Neural cell (in vitro differentiated cells): ENCODE measurements around the gene HACD3. TPM values are rescaled to one million over a fixed set of nuclear protein-coding genes. Genes with fewer than 3 reads are reported as not detected.

Experiments
- H2AFZ ChIP-seq: fragments of 200-600, 300-800 bp; sonication (generic), shearing (Covaris generic); 2 replicates; pipeline ENCODE4 v1.6.0; 2014; ENCODE audit warnings: low read depth, mild to moderate bottlenecking, antibody characterized with exemption, low read length, moderate library complexity
- H3F3A ChIP-seq: fragments of 200-600 bp; shearing (Covaris generic); 2 replicates; pipeline ENCODE4 v1.6.1; 2016; ENCODE audit warnings: mild to moderate bottlenecking, moderate library complexity, mixed read lengths, antibody characterized with exemption, low read length; ENCODE audit not compliant: insufficient read depth, poor library complexity, severe bottlenecking
- H3K27ac ChIP-seq: fragments of 200-600, 300-800 bp; sonication (generic), shearing (Covaris generic); 2 replicates; pipeline ENCODE4 v1.5.1; 2014; ENCODE audit warnings: mild to moderate bottlenecking, low read length, moderate library complexity
- H3K27me3 ChIP-seq: fragments of 300-800, 200-600 bp; sonication (generic), shearing (Covaris generic); 2 replicates; pipeline ENCODE4 v1.6.0; 2014; ENCODE audit warnings: mild to moderate bottlenecking, low read depth, low read length, moderate library complexity; ENCODE audit not compliant: insufficient read depth
- H3K36me3 ChIP-seq: fragments of 300-800, 200-600 bp; sonication (generic), shearing (Covaris generic); 2 replicates; pipeline ENCODE4 v1.5.1; 2014; ENCODE audit warnings: mild to moderate bottlenecking, antibody characterized with exemption, low read length, moderate library complexity; ENCODE audit not compliant: insufficient read depth
- H3K4me2 ChIP-seq: fragments of 300-800, 200-600 bp; sonication (generic), shearing (Covaris generic); 2 replicates; pipeline ENCODE4 v1.6.0; 2014; ENCODE audit warnings: mild to moderate bottlenecking, low read length
- H3K4me3 ChIP-seq: fragments of 300-800, 200-600 bp; sonication (generic), shearing (Covaris generic); 2 replicates; pipeline ENCODE4 v1.5.1; 2014; ENCODE audit warnings: mild to moderate bottlenecking, low read length, moderate library complexity
- H3K79me2 ChIP-seq: fragments of 200-600 bp; shearing (Covaris generic); replicated peaks from 2 replicates; pipeline ENCODE4 v1.6.0; 2014; ENCODE audit warnings: mild to moderate bottlenecking, low read length, moderate library complexity; ENCODE audit not compliant: insufficient read depth
- H3K9ac ChIP-seq: fragments of 300-800, 200-600 bp; sonication (generic), shearing (Covaris generic); 2 replicates; pipeline ENCODE4 v1.6.1; 2016; ENCODE audit warnings: mild to moderate bottlenecking, low read length, mixed read lengths
- H3K9me2 ChIP-seq: fragments of 200-600 bp; shearing (Covaris generic); 2 replicates; pipeline ENCODE4 v1.6.1; 2016; ENCODE audit warnings: mild to moderate bottlenecking, low read length, mixed read lengths; ENCODE audit not compliant: insufficient read depth
- H3K9me3 ChIP-seq: fragments of 200-600, 300-800 bp; sonication (generic), shearing (Covaris generic); 2 replicates; pipeline ENCODE4 v1.6.1; 2016; ENCODE audit warnings: mild to moderate bottlenecking, mixed run types, low read length, moderate library complexity, mixed read lengths
- H4K20me1 ChIP-seq: fragments of 200-600 bp; shearing (Covaris generic); 2 replicates; pipeline ENCODE4 v1.6.1; 2016; ENCODE audit warnings: mild to moderate bottlenecking, mixed run types; ENCODE audit not compliant: insufficient read depth
- CTCF ChIP-seq: fragments of 450-650 bp; IDR thresholded peaks from 2 replicates; pipeline ENCODE4 v1.5.1; 2014; ENCODE audit warnings: antibody characterized with exemption, mild to moderate bottlenecking, moderate library complexity; ENCODE audit not compliant: poor library complexity, severe bottlenecking
- EP300 ChIP-seq: fragments of 450-650 bp; conservative IDR thresholded peaks from 2 replicates; pipeline ENCODE4 v1.6.1; 2014; ENCODE audit warnings: antibody characterized with exemption, mild to moderate bottlenecking, moderate library complexity; ENCODE audit not compliant: poor library complexity, severe bottlenecking
- EZH2 ChIP-seq: fragments of 200-600, 300-800 bp; shearing (Covaris generic), sonication (generic); IDR thresholded peaks from 2 replicates; pipeline ENCODE4 v1.6.1; 2014; ENCODE audit warnings: antibody characterized with exemption, low read length, borderline replicate concordance, mild to moderate bottlenecking; ENCODE audit not compliant: insufficient read depth, poor library complexity, severe bottlenecking
- MXI1 ChIP-seq: fragments of 450-650 bp; conservative IDR thresholded peaks from 2 replicates; pipeline ENCODE4 v1.6.1; 2014; ENCODE audit warnings: antibody characterized with exemption, mild to moderate bottlenecking; ENCODE audit not compliant: poor library complexity, severe bottlenecking
- POLR2AphosphoS5 ChIP-seq: IDR thresholded peaks from 2 replicates; pipeline ENCODE4 v1.6.1; 2012
- RAD21 ChIP-seq: fragments of 450-650 bp; conservative IDR thresholded peaks from 2 replicates; pipeline ENCODE4 v1.6.1; 2014; ENCODE audit warnings: antibody characterized with exemption, mild to moderate bottlenecking, moderate library complexity
- SMC3 ChIP-seq: fragments of 450-650 bp; conservative IDR thresholded peaks from 2 replicates; pipeline ENCODE4 v1.6.1; 2014; ENCODE audit warnings: antibody characterized with exemption, mild to moderate bottlenecking, moderate library complexity; ENCODE audit not compliant: poor library complexity
- TAF1 ChIP-seq: IDR thresholded peaks from 2 replicates; pipeline ENCODE4 v1.6.1; 2012; ENCODE audit warnings: low read depth
- polyA plus RNA-seq: library from polyadenylated mRNA; depleted of rRNA; stranded (reverse); fragments of >200 nt; gene quantifications from 2 replicates; pipeline ENCODE4 v1.2.3, GENCODE V29; 2014
- TF ChIP-seq, protein P1 (sequence below): IDR thresholded peaks from 2 replicates; pipeline ENCODE4 v1.6.1; 2012; ENCODE audit warnings: borderline replicate concordance

The HACD3 gene
- polyA plus RNA-seq, 1 donor from 2014 or later, result 177 TPM

DNA sequence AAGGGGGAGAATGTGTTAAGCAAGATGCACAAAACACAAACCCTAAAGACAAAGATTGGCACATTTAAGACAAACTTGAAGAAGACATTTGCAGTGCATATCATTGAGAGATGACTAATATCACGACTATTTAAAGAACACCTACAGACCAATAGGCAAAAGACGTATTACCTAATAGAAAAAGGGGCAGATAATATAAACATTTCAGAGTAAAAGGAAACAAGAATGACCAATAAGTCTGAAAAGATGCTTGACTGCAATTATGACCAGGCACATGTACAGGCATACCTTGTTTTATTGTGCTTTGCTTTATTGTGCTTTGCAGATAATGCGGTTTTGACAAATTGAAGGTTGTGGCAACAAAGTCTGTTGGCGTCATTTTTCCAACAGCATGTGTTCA lies 4.9 kb downstream of the HACD3 start:
- no peaks in the 10 kb centered on the region for H3K36me3 ChIP-seq
- H3K9me2 ChIP-seq, result no peaks in the 10 kb centered on the region
- H4K20me1 ChIP-seq, result no peaks in the 10 kb centered on the region
- H3K9me3 ChIP-seq, result no peaks in the 10 kb centered on the region
- no peaks in the 10 kb centered on the region for H3F3A ChIP-seq
- no peak for TF ChIP-seq SMC3
- no peak for TF ChIP-seq TAF1
- TF ChIP-seq RAD21, result no peak
- TF ChIP-seq, protein P1, sequence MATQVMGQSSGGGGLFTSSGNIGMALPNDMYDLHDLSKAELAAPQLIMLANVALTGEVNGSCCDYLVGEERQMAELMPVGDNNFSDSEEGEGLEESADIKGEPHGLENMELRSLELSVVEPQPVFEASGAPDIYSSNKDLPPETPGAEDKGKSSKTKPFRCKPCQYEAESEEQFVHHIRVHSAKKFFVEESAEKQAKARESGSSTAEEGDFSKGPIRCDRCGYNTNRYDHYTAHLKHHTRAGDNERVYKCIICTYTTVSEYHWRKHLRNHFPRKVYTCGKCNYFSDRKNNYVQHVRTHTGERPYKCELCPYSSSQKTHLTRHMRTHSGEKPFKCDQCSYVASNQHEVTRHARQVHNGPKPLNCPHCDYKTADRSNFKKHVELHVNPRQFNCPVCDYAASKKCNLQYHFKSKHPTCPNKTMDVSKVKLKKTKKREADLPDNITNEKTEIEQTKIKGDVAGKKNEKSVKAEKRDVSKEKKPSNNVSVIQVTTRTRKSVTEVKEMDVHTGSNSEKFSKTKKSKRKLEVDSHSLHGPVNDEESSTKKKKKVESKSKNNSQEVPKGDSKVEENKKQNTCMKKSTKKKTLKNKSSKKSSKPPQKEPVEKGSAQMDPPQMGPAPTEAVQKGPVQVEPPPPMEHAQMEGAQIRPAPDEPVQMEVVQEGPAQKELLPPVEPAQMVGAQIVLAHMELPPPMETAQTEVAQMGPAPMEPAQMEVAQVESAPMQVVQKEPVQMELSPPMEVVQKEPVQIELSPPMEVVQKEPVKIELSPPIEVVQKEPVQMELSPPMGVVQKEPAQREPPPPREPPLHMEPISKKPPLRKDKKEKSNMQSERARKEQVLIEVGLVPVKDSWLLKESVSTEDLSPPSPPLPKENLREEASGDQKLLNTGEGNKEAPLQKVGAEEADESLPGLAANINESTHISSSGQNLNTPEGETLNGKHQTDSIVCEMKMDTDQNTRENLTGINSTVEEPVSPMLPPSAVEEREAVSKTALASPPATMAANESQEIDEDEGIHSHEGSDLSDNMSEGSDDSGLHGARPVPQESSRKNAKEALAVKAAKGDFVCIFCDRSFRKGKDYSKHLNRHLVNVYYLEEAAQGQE, result no peak
- no peak for TF ChIP-seq MXI1
- TF ChIP-seq CTCF, result no peak
- no peak for TF ChIP-seq POLR2AphosphoS5
- no peak for TF ChIP-seq EZH2
- no peak for TF ChIP-seq EP300
- no peak overlapping the region for H3K4me2 ChIP-seq
- no peak overlapping the region for H3K9ac ChIP-seq
- no peak overlapping the region for H2AFZ ChIP-seq
- no peak overlapping the region for H3K4me3 ChIP-seq
- H3K79me2 ChIP-seq, result peaks cover 87% of the 10 kb centered on the region
- no peak overlapping the region for H3K27ac ChIP-seq
- H3K27me3 ChIP-seq, result no peaks in the 10 kb centered on the region

GRCh38 chr15:65540314-65540713 lies 10.1 kb downstream of the HACD3 start:
- no peaks in the 10 kb centered on the region for H3F3A ChIP-seq
- H3K79me2 ChIP-seq, result peaks cover 90% of the 10 kb centered on the region
- H3K36me3 ChIP-seq, result no peaks in the 10 kb centered on the region
- no peak overlapping the region for H2AFZ ChIP-seq
- H4K20me1 ChIP-seq, result no peaks in the 10 kb centered on the region
- TF ChIP-seq, protein P1, result no peak
- no peak for TF ChIP-seq MXI1
- H3K4me2 ChIP-seq, result no peak overlapping the region
- no peak overlapping the region for H3K9ac ChIP-seq
- H3K4me3 ChIP-seq, result no peak overlapping the region
- no peaks in the 10 kb centered on the region for H3K9me2 ChIP-seq
- no peak overlapping the region for H3K27ac ChIP-seq
- H3K9me3 ChIP-seq, result no peaks in the 10 kb centered on the region
- no peaks in the 10 kb centered on the region for H3K27me3 ChIP-seq
